GM21717 (cell line): ENCODE data around the gene RLF.

Experiments used
- ATAC-seq: cut with Tn5 transposase; IDR thresholded peaks from one replicate; pipeline ENCODE4 v1.9.1; 2021; ENCODE audit warnings: mild to moderate bottlenecking, moderate library complexity; ENCODE audit not compliant: unreplicated experiment

RLF gene

DNA sequence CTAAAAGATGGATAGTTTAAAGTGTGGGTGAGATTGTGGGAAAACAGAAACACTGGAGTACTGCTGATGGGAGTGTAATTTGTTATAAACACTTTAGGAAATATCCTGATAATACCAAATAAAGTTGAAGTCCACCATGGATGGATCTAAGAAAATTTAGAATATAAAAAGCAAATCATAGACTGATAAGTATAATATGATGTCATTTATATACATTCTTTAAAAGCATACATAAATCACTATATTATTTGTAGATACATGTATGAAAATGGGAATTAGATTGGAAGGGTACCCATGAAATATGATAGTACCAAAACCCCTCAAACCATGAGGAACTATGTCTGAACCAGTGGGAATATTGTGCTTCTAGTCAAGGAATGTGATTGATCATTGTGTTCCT is 104.7 kb downstream of the RLF start:
- ATAC-seq = no peak

DNA sequence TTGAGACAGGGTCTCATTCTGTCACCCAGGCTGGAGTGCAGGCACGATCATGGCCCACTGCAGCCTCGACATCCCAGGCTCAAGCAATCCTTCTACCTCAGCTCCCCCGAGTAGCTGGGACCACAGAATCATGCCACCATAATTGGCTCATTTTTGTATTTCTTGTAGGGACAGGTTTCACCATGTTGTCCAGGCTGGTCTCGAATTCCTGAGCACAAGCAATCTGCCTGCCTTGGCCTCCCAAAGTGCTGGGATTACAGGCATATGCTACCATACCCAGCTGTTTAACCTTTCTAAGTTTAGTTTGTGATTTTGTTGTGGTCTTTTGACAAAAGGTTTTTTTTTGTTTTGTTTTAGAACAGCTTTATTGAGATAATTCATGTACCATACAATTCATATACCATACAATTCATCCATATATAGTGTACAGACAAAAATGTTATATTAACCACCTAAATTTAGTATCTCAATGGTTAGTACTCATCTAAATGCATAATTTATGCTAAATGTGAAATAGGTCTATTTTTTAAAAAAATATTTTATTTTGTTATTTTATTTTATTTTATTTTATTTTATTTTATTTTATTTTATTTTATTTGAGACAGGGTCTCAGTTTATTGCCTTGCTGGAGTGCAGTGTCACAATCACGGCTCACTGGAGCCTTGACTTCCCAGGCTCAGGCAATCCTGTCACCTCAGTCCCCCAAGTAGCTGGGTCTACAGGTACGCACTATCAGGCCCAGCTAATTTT is 105.8 kb downstream of the RLF start:
- ATAC-seq = no peak

DNA sequence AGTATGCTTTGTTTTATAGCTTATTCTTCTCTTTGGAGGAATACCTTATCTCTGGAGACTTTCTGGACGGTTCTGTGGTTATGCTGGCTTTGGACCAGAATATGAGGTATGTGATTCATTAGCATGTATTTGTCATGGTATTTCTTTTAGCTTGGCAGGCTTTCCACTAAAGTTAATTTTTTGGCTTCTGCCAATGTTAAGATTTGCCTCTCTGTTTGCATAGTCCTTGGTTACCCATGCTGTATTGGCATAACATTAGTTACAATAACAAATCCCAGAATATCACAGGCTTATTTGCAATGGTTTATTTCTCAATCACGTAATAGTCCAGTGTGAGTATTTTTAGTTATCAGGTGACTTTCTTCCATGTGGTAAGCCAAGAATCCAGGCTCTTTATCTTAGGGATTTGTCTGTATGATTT is 106.6 kb downstream of the RLF start:
- no peak for ATAC-seq

DNA sequence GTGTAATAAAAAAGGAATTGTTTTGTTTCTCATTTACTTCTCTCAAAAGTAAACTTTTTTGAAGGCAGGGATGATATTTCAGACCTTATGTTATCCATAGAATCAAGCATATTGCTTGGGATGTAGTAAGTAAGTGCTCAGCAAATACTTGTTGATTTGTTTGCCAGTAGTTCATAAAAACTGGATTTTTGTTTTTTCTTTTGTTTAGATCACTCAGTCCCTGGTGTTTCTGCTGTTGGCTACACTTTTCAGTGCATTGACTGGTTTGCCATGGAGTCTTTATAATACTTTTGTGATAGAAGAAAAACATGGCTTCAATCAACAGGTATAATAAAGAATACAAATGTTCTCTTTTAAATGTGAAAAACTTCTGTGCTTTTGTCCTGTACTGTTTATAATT is 107.0 kb downstream of the RLF start:
- ATAC-seq = no peak

DNA sequence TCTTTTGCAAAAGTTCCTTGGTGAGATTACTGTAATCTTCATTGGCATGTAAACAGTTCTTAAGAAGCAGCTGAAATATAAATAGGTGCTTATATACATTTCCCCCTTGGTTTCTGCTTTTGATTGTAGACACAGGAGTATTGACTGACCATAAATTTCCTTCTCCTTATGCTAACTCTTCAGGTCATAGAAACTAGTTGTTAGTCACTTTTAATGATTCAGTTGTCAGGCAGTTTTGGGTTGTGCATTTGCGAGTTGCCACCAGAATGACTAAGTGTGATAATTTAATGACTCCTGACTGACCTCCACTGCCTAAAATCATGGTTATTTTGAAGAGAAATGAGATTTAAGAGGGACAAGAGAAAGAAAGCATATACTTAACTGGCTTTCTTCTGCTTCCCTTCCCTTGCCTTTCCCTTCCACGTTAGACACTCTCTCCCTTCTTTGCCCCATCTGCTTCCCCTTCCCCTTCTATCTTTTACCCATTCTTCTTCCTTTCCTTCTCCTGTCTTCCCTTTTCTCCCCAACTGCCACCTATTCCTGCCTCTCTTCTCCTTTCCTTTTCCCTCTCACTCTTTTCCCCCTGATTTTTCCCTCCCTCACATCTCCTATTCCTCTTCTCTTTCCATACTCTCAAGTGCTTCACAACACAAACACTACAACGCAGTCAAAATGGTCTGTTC is 109.1 kb downstream of the RLF start:
- ATAC-seq = no peak

DNA sequence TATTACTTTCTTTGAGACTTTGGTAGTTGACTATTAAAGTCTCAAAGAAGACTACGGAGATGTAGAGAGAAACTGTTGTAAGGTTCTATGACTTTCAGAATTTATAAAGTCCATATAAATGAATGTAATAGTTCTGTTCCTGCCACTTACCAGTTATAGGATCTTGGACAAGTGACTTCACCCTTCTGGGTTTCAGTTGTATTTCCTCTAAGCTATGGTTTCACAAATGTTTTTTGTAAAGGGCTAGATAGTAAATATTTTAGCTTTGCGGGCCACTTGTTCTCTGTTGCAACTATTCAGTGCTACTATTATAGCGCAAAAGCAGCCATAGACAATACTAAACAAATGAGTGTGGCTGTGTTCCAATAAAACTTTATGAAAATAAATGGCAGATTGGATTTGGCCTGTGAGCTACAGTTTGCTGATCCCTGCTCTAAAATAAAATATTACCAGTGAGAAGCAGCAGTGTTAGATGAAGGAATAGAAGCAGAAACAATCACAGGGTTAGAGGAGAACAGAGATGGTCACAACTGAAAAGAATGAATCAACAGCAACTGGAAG is 111.5 kb downstream of the RLF start:
- no peak for ATAC-seq

GRCh38 chr1:40273547-40274166 is 112.5 kb downstream of the RLF start:
- ATAC-seq = no peak

DNA sequence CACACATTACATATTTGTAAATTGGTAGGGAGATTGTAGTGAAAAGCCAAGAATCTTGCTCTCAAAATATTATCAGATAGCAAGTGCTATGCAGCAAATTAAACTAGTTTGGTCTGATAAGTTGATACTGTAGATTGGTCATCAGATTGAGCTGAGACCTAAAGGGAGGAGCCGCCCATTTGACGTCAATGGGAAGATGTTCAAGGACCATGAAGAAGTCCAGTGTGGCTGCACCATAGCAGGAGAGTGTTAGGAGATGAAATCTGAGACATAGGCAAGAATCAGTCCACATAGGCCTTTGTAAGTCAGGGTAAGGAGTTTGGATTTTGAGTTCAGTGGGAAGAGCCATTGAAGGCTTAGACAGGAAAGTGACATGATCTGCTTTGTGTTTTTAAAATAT is 113.1 kb downstream of the RLF start:
- no peak for ATAC-seq

DNA sequence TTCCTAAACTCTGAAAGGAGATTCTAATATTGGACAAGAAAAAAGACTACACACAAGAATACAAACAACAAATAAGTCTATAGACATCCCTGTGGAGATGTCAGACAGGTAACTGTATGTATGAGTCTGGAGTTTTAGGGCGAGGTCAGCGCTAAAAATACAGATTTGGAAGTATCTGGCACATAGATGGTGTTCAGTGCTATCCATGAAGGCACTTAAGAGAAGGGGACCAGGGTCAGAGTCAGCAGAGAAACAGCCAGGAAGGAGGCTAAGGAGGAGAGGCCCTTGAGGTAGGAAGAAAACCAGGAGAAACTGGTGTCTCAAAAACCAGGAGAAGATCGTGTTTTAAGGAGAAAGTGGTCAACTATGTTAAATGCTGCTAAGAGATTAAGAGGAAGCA is 114.9 kb downstream of the RLF start:
- ATAC-seq = no peak

DNA sequence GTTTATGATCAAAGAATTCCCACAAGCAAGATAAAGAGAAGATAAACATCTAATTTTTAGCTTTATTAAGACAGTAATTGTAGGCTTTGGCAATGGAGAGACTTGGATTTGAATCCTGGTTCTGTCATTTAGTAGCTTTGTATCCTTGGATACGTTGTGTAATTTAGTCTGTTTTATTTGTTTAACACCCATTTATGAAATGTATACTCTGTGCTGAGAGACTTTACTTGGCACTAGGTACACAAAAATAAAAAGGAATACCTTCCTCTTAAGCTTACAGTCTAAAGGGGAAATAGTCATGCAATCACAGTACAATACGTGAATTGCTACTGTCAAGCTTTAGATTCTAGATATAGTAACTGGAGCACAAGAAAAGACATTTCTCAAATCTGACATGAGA is 120.7 kb downstream of the RLF start:
- no peak for ATAC-seq
